Astrocyte of the cerebellum (primary cell): ENCODE measurements around the gene VSNL1.

Experiments used
- DNase-seq: peaks from one replicate; pipeline ENCODE4 v3.0.0-alpha.2; 2011; ENCODE audit warnings: low read depth
- H3K4me3 ChIP-seq: 2 replicates; pipeline ENCODE4 v1.5.1; 2011; ENCODE audit warnings: mild to moderate bottlenecking, low read depth, low read length, moderate library complexity
- in situ Hi-C: cut with HindIII; loops from 2 replicates; pipeline ENCODE4 v1.10.0; 2017; ENCODE audit warnings: low sequenced_read_pairs
- TF ChIP-seq, protein P1 (sequence below): IDR thresholded peaks from 2 replicates; pipeline ENCODE4 v1.5.1; 2012; ENCODE audit warnings: low read length, low read depth, moderate library complexity, mild to moderate bottlenecking; ENCODE audit errors: missing control alignments

The VSNL1 gene

DNA sequence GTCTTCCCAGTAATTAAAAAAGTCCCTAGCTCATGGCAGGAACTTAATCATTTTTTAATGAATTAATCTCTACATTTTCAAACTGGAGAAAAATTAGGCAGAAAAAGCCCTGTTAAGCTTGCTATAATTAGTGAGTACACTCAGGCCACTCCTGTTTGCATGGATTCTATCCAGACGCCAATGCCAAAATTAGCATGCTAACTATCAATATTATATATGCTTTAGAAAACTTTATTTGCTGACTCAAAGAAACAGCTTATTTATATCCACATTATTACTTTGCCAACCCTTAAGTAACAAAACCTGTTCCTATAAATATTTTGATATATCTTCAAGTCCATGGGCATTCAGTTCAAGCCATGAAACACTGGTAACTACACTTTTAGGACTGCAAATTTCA lies 122.2 kb downstream of the VSNL1 start:
- in situ Hi-C loops = no loop called here
- TF ChIP-seq, protein P1, sequence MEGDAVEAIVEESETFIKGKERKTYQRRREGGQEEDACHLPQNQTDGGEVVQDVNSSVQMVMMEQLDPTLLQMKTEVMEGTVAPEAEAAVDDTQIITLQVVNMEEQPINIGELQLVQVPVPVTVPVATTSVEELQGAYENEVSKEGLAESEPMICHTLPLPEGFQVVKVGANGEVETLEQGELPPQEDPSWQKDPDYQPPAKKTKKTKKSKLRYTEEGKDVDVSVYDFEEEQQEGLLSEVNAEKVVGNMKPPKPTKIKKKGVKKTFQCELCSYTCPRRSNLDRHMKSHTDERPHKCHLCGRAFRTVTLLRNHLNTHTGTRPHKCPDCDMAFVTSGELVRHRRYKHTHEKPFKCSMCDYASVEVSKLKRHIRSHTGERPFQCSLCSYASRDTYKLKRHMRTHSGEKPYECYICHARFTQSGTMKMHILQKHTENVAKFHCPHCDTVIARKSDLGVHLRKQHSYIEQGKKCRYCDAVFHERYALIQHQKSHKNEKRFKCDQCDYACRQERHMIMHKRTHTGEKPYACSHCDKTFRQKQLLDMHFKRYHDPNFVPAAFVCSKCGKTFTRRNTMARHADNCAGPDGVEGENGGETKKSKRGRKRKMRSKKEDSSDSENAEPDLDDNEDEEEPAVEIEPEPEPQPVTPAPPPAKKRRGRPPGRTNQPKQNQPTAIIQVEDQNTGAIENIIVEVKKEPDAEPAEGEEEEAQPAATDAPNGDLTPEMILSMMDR = no peak
- DNase-seq = no peak
- H3K4me3 ChIP-seq = no peak overlapping the region

DNA sequence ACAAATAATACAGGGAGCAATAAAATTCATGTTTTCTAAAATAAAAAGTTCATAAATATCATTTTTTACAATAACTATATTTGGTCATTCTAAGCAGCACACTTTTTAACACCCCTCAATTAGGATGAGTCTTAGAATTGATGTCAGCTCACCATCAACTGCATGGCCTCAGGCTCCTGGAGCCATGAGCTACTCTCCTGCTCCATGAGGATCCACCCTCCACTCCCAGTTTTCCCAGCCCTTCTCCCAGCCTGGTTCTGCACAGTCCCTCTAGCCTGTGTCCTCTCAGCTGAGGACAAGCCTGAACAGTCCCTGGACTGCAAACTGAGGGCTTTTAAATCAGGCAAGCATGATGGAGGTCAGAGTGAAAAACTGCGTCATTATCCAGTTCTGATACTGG lies 124.0 kb downstream of the VSNL1 start:
- no peak overlapping the region for H3K4me3 ChIP-seq
- TF ChIP-seq, protein P1 = no peak
- no peak for DNase-seq
- in situ Hi-C loops = no loop called here

DNA sequence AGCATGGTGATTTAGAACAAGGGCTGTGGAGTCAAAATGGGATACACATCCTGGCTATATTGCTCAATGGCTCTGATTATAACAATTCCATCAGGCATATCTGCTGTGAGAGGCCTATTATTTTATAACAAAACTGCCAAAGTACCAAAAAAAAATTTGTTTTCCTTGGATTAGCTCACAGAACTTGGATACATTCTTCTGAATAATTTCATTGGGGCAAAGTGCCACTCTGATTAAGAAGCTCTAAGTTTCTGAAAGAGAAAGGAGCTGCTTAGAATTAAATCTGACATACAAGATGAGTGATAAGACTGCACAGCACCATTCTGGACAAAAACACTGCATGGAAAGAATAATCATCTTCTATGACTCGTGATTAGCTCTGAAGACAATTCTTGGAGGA lies 127.4 kb downstream of the VSNL1 start:
- in situ Hi-C loops = no loop called here
- TF ChIP-seq, protein P1 = no peak
- H3K4me3 ChIP-seq = no peak overlapping the region
- no peak for DNase-seq

DNA sequence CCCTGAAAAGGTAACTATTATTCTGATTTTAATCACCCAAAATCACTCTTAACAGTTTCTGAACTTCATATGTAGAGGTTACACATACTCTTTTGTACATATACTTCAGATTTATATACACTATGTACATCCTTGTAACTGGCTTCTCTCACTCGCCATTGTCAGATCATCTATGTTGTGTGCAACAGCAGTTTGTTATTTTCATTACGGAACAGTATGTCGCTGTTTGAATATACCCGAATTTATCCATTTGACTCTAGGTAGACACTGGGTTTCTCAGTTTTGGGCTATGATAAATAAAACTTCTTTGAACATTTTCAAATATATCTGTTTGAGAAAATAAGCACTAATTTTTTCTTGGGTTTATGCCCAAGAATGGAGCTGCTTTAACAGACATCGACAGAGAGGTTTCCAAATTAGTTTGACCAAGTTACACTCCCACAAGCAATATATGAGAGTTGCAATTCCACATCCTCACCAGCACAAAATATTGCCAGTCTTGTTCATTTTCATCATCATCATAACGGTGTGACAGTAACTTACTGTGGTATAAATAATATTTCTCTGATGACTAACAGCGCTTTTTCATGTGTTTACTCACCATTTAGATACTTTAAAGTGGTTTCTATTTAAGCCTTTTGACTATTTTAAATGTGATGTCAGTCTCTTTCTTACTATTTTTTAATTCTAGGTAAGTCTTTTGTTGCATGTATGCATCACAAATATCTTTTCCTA lies 132.3 kb downstream of the VSNL1 start:
- no peak overlapping the region for H3K4me3 ChIP-seq
- in situ Hi-C loops = no loop called here
- DNase-seq = peak; percentile 32
- TF ChIP-seq, protein P1 = peak; percentile 19

DNA sequence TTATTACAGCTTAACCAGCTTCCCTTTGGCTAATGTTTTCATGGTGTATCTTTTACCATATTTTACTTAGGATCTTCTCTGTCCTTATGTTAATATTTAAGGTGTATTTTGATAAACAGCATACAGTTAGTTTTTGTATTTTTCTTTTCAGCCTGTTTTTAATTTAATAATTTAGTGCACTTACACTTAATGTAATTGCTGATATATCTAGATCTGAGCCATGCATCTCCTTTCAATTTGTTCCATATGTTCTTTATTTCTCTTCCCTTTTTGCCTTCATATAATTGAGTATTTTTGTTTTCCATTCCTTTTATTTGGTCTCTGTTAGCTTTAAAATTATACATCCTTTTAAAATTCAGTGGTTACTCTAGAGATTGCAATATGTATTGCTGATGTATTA lies 134.3 kb downstream of the VSNL1 start:
- in situ Hi-C loops = no loop called here
- TF ChIP-seq, protein P1 = no peak
- DNase-seq = no peak
- H3K4me3 ChIP-seq = no peak overlapping the region

DNA sequence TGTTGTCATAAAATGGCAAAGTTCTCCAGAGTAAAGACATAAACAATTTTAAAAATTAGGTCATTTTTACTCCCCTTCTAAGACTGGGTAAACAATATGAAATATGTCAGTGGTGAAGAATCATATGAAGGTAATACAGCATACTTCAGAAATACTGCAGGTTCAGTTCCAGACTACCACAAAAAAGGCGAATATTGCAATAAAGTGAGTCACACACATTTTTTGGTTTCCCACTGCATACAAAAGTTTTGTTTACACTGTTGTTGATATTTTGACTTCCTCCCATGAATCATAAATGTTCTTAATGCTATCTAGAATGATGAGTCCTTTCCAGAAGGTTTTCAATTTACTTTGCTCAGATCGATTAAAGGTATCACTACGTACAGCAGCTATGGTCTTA lies 139.6 kb downstream of the VSNL1 start:
- no peak for DNase-seq
- in situ Hi-C loops = no loop called here
- H3K4me3 ChIP-seq = no peak overlapping the region
- TF ChIP-seq, protein P1 = no peak
